Thyroid gland (tissue), 4 donors: ENCODE measurements around the gene TRIP12.

Source experiments
- CTCF ChIP-seq, 6 experiments: fragments of 200-600 bp in 3 of 6; fragments of 450-650 bp in 3 of 6; sonication (generic) in 3 of 6; IDR thresholded peaks; one replicate each; pipeline ENCODE4 v1.5.1; 2016 to 2019; ENCODE audit warnings: antibody characterized with exemption in 6 of 6, mild to moderate bottlenecking in 2 of 6, inconsistent platforms in 1 of 6, moderate library complexity in 1 of 6
- POLR2A ChIP-seq, 2 donors: fragments of 450-650 bp; IDR thresholded peaks; one replicate each; pipeline ENCODE4 v1.6.1; 2017; ENCODE audit warnings: antibody characterized with exemption in 2 of 2, mild to moderate bottlenecking in 2 of 2, moderate library complexity in 1 of 2

DNA sequence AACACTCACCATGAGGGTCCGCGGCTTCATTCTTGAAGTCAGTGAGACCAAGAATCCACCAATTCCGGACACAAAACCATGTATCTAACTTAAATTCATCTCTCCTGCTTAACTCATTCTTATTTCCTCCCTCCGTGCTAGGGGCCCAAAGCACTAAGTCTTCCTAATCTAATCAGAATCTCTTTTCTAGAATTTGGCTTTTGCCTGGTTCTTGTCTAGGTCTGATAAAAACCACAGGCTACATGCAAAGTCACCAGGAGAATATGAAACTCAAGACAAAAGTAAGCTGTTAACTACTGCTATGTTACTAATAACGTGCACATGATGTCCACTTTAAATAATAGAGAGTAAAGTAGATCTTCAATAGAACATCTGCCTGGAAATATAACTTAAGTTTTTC is 69.9 kb downstream of the TRIP12 start:
- TF ChIP-seq CTCF (IDR thresholded peaks at IDR 0.05), result no peak
- TF ChIP-seq POLR2A (IDR thresholded peaks at IDR 0.05), result no peak
